ENCODE measurements around the gene CCND2.

DNA sequence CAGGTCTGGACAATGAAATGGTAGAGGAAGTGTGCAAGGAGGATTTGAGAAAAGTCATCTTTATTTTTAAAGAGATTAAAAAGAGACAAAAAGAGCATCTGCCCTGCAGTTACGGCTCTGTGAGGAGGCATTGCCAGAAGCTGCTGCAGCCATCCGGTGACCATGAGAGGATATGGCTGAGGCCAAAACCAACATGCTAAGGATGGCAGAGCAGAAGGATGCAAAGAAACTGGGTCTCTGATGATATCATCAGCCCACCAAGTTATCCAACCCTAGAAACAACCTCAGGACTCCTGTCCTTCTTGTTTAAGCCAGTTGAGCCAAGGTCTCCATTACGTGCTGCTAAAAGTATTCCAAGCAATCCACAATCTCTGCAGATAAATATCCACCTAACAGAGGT is 48.0 kb upstream of the CCND2 start:
- TF ChIP-seq, protein P1, sequence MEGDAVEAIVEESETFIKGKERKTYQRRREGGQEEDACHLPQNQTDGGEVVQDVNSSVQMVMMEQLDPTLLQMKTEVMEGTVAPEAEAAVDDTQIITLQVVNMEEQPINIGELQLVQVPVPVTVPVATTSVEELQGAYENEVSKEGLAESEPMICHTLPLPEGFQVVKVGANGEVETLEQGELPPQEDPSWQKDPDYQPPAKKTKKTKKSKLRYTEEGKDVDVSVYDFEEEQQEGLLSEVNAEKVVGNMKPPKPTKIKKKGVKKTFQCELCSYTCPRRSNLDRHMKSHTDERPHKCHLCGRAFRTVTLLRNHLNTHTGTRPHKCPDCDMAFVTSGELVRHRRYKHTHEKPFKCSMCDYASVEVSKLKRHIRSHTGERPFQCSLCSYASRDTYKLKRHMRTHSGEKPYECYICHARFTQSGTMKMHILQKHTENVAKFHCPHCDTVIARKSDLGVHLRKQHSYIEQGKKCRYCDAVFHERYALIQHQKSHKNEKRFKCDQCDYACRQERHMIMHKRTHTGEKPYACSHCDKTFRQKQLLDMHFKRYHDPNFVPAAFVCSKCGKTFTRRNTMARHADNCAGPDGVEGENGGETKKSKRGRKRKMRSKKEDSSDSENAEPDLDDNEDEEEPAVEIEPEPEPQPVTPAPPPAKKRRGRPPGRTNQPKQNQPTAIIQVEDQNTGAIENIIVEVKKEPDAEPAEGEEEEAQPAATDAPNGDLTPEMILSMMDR (IDR thresholded peaks at IDR 0.05), result no peak
- no peak for TF ChIP-seq POLR2A (IDR thresholded peaks at IDR 0.05)

All from testis (tissue), 2 donors.